Measurements from ENCODE around the gene KRT12.
"Not testable (repeated sequence)": the region's sequence is repeated elsewhere in the genome, so short reads cannot be mapped to it uniquely, and the experiment has no call there.

The KRT12 gene

GRCh38 chr17:40883626-40884334 lies 16.8 kb upstream of the KRT12 start:
- DNase-seq (ENCODE audit: low read depth), result no peak

- DNase-seq (ENCODE audit: low read depth), result no peak
These were observed 16.0 kb upstream of the KRT12 start for GRCh38 chr17:40883031-40883430.

GRCh38 chr17:40879026-40879425 lies 12.0 kb upstream of the KRT12 start:
- DNase-seq (ENCODE audit: low read depth), result no peak

- no peak for DNase-seq (ENCODE audit: low read depth)
These were observed 11.0 kb upstream of the KRT12 start for GRCh38 chr17:40878044-40878443.

- DNase-seq (ENCODE audit: low read depth), result no peak
These were observed 6.8 kb upstream of the KRT12 start for GRCh38 chr17:40873801-40874200.

GRCh38 chr17:40873255-40873654 lies 6.2 kb upstream of the KRT12 start:
- no peak for DNase-seq (ENCODE audit: low read depth)

GRCh38 chr17:40872416-40872815 lies 5.4 kb upstream of the KRT12 start:
- no peak for DNase-seq (ENCODE audit: low read depth)

GRCh38 chr17:40871316-40871715 lies 4.3 kb upstream of the KRT12 start:
- DNase-seq (ENCODE audit: low read depth), result no peak

- no peak for DNase-seq (ENCODE audit: low read depth)
These were observed 3.1 kb upstream of the KRT12 start for GRCh38 chr17:40870136-40870535.

GRCh38 chr17:40864661-40865390 lies 2.2 kb downstream of the KRT12 start:
- DNase-seq (ENCODE audit: low read depth), result no peak

- DNase-seq (ENCODE audit: low read depth), result no peak
These were observed 3.9 kb downstream of the KRT12 start for GRCh38 chr17:40862985-40863733.

- no peak for DNase-seq (ENCODE audit: low read depth)
These were observed 7.5 kb downstream of the KRT12 start for GRCh38 chr17:40859536-40859935.

GRCh38 chr17:40858667-40859066 lies 8.4 kb downstream of the KRT12 start:
- not testable (repeated sequence) for DNase-seq (ENCODE audit: low read depth)

GRCh38 chr17:40857535-40857934 lies 9.5 kb downstream of the KRT12 start:
- DNase-seq (ENCODE audit: low read depth), result no peak

GRCh38 chr17:40854175-40854814 lies 12.7 kb downstream of the KRT12 start:
- DNase-seq (ENCODE audit: low read depth), result no peak

GRCh38 chr17:40852364-40852763 lies 14.7 kb downstream of the KRT12 start:
- no peak for DNase-seq (ENCODE audit: low read depth)

- DNase-seq (ENCODE audit: low read depth), result no peak
These were observed 16.6 kb downstream of the KRT12 start for GRCh38 chr17:40850293-40850972.

- DNase-seq (ENCODE audit: low read depth), result no peak
These were observed 17.3 kb downstream of the KRT12 start for GRCh38 chr17:40849723-40850122.

GRCh38 chr17:40848583-40849235 lies 18.3 kb downstream of the KRT12 start:
- DNase-seq (ENCODE audit: low read depth), result no peak

- no peak for DNase-seq (ENCODE audit: low read depth)
These were observed 20.4 kb downstream of the KRT12 start for GRCh38 chr17:40846515-40847144.

GRCh38 chr17:40844671-40845107 lies 22.3 kb downstream of the KRT12 start:
- DNase-seq (ENCODE audit: low read depth), result no peak

Measured in stimulated activated CD8-positive, alpha-beta memory T cell treated with anti-CD3 and anti-CD28 coated beads, Interleukin-12 subunit alpha, Interleukin-12 subunit beta, amount 100 ng/mL, for 4 hours (primary cell).